Adipose tissue (tissue), 3 donors: ENCODE data around the gene CSMD2. TPM values are rescaled to one million over a fixed set of nuclear protein-coding genes. Genes with fewer than 3 reads are reported as not detected.
"Not testable (repeated sequence)": the region's sequence is repeated elsewhere in the genome, so short reads cannot be mapped to it uniquely, and the experiment has no call there.

Experiments
- H3K27ac ChIP-seq: one replicate; pipeline ENCODE4 v1.5.1; 2013; ENCODE audit warnings: low read depth, low read length
- WGBS, 3 donors: extraction: QIAGEN DNeasy Blood & Tissue Kit; methylation state at CpG; one replicate each; pipeline ENCODE4 v1.1.7; 2013; 5-methylcytosine and 5-hydroxymethylcytosine counted together
- polyA plus RNA-seq, 3 donors: library from polyadenylated mRNA; stranded (reverse); fragments of 200-250 nt; gene quantifications; one replicate each; pipeline ENCODE4 v1.2.3, GENCODE V29; 2013
- donor health status: healthy with polysubstance abuse.
- donor health status: Bipolar disorder and iron deficiency.
- donor health status: healthy.

CSMD2 gene
- polyA plus RNA-seq, 3 donors = under 0.01 to 0.21 (median 0.07) TPM

DNA sequence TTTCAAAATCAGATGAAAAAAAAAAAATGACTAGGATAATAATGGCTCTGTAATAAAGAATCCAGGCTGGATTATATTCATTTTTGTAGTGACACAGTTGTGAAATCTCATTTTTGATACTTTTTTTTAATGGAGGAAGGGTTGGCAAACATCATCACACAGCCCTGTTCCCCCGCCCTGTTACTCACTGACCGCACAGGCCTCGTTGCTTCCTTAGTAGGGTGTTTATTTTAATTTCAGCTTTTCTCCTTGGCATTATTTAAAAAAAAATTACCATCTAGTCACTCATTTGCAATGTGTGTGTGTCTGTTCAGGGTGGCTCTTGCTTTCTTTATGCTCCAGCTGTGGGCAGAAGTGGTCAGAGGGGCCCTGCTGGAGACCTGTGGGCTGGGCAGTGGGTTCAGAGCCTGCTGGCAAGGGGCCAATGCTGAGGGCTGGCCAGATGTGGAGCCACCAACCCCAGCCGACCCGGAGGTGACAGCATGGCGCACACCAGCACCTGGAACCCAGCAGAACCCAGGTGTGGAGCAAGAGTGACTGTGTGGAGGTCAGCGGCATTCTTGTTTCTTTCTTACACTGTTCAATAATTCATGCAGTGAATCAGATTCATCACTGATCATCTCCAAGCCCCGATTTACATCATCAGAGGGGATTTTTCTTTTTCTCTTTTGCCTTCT lies 648.0 kb downstream of the CSMD2 start:
- WGBS, 3 donors = 77 to 89% (median 86%) methylated on average over 8 of the region's 8 CpGs
- H3K27ac ChIP-seq = no peak overlapping the region

DNA sequence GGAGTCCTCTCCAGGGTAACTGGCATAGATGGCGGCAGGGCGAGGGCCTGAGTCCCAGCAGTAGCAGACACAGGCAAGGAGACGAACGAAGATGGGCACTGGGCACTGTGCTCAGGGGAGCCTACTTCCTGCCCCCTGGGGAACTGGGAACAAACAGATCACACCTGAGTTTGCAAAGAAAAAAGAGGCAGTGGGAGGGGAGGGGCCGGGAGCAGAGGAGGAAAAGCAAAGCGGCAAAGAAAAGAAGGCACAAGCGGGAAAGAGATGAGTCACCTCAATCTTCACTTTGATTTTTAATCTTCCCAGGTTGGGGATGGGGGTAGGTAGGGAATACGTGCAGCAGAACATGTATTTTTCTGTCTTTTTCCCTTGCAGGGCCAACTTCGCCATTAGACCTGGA lies 648.6 kb downstream of the CSMD2 start:
- WGBS, 3 donors = 85 to 91% (median 89%) methylated on average over 9 of the region's 9 CpGs

DNA sequence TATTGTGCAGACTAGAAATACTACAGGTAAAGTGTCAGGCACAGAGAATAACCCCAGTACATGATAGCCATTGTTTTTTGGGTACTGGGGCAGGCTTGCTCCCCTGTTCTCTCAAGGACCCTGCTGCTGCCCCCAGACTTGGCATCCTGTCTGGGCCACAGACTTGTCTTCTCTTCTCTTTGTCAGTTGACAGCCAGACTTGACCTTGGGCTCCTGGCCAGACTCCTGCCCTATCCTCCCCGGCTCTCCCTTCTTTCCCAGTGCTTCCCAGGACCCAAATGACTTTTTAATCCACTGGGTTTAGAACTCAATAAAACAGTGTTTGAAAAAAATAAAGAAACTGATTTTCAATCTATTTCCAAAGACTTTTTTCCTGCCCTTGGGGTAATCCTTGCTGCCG lies 649.4 kb downstream of the CSMD2 start:
- WGBS, 3 donors = 65 to 77% (median 71%) methylated on average over 2 of the region's 2 CpGs
- H3K27ac ChIP-seq = no peak overlapping the region

More for the DNA sequence above, 648.6 kb downstream of the CSMD2 start:
- no peak overlapping the region for H3K27ac ChIP-seq

DNA sequence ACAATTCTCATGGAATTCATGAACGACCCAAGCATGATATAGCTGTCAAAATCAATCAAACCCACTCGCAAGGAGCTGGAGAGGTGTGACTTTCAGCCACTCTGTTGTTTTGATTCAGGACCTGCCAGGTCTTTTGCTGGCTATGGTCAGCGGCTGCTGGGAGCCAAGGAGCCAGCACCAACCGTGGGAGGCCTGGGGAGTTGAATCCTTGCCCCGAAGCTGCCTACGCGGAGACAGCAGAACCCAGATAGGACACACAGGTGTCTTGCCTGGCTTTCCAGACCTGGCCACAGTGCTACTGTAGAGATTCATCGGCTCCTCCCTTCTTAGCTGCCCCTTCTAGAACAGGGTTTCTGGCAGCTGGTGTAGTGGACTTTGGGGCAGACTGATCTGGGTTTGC lies 649.9 kb downstream of the CSMD2 start:
- no peak overlapping the region for H3K27ac ChIP-seq
- WGBS, 3 donors = 73 to 85% (median 81%) methylated on average over 8 of the region's 8 CpGs

DNA sequence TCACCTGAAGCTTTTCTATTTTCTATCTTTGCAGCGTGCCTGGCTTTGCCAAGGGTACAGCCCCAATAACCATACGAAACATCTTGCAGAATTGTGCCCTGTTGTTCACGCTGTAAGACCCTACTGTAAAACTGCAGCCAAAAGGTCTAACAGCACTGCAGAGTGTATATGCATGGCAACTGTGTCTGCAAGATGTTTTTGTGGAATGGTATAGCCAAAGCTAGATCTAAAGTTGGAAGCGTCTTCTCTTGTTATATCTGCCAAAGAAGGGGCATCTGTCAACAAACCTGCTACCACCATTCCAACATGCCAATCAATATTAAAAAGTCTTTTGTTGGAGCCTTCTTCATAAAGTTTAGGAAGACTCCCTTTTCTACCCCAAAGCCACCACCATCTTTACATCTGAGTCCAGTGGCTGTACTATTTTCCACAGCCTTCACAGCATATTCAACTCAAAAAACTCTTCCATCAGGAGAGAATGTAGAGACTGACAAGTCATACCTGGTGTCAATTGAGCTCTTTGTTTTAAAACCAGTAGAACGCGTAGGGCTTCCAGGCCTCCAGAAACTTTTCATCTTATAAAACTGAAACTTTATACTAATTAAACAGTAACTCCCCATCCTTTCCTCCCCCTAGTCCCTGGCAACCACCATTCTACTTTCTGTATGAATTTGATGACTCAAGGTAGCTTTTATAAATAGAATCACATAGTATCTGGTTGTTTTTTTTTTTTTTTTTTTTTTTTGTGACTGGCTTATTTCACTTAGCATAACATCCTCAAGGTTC lies 652.6 kb downstream of the CSMD2 start:
- WGBS, 3 donors = 75 to 91% (median 86%) methylated on average over 6 of the region's 6 CpGs
- H3K27ac ChIP-seq = no peak overlapping the region

DNA sequence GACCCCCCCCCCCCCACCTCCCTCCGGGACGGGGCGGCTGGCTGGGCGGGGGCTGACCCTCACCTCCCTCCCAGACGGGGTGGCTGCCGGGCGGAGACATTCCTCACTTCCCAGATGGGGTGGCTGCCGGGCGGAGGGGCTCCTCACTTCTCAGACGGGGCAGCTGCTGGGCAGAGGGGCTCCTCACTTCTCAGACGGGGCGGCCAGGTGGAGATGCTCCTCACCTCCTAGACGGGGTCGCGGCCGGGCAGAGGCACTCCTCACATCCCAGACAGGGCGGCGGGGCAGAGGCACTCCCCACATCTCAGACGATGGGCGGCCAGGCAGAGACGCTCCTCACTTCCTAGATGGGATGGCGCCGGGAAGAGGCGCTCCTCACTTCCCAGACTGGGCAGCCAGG lies 655.8 kb downstream of the CSMD2 start:
- not testable (repeated sequence) for H3K27ac ChIP-seq
- 91 to 92% (median 91%) methylated on average over 12 to 24 of the region's 24 CpGs for WGBS, 3 donors

DNA sequence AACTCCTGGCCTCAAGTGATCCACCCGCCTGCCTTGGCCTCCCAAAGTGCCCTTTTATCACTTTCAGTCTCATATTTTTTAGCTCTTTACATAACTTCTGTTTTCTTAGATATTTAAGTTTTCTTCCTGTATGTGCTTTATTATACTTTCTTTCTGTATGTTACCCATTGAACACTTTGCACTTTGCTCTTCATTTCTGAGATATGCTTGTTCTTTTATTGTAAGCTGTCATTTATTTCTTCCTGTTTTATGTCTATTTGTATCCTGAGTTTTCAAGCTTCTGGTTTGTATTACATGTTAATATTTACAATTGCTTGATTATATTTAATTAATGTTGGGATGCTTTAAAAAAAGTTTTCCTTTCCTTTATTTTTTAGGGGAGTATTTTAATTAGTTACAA lies 656.9 kb downstream of the CSMD2 start:
- WGBS, 3 donors = 86 to 96% (median 89%) methylated on average over 1 of the region's 1 CpG
- H3K27ac ChIP-seq = no peak overlapping the region

DNA sequence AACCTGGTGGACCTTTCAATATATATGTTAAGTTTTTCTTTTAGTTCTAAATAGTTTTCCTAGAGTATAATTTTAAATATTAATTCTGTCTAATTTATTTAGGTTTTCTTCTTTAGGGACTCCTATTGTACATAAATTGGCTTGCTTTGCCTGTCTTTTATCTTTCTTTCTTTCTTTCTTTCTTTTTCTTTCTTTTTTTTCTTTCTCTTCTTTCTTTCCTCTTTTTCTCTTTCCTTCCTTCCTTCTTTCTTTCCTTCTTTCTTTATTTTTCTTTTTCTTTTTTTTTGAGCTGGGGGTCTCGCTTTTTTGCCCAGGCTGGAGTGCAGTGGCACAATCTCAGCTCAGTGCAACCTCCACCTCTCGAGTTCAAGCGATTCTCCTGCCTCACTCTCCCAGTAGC lies 657.4 kb downstream of the CSMD2 start:
- 95 to 96% (median 96%) methylated on average over 3 of the region's 3 CpGs for WGBS, 3 donors
- H3K27ac ChIP-seq = no peak overlapping the region

DNA sequence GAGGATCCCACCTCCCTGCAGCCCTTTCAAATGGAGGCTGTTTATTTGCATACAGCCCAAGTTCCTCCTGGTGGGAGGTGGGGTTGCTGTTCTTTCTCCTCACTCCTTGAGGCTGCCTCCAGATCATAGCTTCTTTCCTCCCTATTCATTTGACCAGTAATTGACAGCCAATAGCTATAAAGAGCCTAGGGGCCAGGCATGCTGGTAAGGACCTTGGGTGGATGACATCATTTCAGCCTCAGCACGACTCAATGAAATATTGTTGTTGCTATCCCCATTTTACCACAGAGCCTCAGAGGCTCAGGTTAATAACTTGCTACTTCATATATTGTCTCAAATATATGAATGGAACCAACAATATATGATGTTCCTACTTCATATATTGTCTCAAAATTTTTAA lies 661.5 kb downstream of the CSMD2 start:
- no peak overlapping the region for H3K27ac ChIP-seq
- WGBS, 3 donors = 77 to 91% (median 88%) methylated on average over 1 of the region's 1 CpG

DNA sequence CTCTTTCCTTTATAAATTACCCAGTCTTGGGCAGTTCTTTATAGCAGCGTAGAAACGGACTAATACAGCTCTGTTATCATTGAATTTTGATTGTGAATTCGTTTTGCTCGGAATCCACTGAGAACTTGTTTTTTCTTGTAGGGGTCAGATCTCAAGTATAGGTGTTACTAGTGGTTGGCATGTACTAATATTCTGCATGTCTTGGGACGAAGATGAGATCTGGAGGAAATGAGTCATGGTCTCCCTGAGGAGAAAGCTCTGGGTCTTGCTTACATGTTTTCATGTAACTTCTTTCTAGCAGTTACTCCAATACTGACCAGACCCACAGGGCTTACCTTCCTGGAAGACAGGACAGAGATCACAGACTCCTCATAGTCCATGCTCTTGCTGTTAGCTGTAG lies 662.3 kb downstream of the CSMD2 start:
- 65 to 84% (median 65%) methylated on average over 5 of the region's 5 CpGs for WGBS, 3 donors
- no peak overlapping the region for H3K27ac ChIP-seq

DNA sequence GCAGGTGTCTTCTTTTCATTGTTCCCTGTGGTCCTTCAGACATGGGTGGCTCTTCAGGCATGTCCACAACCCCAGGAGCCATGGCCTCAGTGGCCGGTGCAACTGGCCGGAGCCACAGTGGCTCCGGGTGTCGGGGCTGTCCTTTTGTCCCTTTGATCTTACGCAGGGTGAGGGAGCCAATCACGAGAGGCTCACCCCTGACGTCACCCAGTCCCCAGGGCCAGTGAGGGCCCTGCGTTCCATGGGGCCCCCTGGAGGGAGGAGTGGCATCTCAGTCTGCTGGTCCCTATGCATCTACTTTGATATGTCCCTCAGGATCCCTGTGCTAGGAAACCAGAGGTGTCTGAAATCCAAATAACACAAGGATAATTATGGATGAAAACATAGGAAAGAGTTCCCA lies 663.3 kb downstream of the CSMD2 start:
- H3K27ac ChIP-seq = no peak overlapping the region
- 89 to 91% (median 90%) methylated on average over 8 of the region's 8 CpGs for WGBS, 3 donors

DNA sequence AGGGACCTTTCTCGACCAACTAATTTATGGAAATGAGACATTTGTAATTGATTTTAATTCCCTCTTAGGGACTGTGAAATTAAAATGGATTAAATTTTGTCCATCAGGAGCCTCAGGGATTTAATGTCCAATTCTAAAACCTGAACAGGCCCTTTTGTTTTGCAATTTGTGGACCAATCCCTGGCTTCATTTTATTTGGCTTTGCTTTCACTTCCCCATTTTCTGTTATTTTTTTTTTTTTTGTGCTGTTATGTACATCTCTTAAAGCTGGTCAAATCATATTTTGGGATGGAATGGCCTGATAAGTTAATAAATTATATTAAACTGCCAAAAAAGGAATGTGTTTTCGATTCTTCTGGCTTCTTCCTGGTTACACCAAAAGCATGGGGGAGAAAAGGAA lies 663.7 kb downstream of the CSMD2 start:
- 85 to 90% (median 86%) methylated on average over 2 of the region's 2 CpGs for WGBS, 3 donors
- no peak overlapping the region for H3K27ac ChIP-seq

DNA sequence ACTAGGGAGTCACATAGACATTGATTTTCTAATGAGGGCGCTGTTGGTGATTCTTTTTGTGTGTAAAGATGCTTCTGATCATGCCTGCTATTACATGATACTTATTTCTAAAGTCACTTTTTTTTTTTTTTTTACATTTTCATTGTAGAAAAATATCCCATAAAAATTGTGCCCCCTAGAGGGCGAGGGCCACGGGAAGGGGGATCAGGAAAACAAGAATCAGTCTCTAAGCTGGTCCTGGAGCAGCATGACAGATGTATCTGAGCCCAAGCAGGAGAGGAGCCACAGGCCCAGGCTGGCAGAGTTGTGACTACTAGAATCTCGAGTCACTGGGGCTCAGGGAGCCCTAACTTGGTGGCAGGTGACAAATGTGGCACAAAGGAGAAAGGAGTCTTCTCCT lies 664.5 kb downstream of the CSMD2 start:
- 66 to 73% (median 71%) methylated on average over 4 of the region's 4 CpGs for WGBS, 3 donors
- H3K27ac ChIP-seq = no peak overlapping the region

DNA sequence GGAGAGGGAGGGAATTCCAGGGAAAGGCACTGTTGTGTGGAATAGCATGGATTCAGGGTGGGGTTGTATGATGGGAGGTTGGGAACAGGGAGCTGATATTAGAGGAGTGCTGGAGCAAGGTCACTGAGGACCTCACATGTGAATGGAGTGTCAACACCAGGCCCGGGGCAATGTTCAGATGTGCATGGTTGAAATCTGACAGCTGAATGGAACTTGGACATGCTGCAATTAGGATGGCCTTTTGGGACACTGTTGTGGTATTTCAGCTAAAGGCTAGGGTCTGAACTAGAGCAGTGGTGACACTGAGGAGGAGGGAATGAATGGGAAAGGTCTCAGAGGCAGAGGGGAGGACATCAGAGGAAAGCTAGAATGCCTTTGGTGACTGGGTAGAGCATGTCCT lies 667.6 kb downstream of the CSMD2 start:
- H3K27ac ChIP-seq = no peak overlapping the region
- 96 to 98% (median 96%) methylated on average over 1 of the region's 1 CpG for WGBS, 3 donors

DNA sequence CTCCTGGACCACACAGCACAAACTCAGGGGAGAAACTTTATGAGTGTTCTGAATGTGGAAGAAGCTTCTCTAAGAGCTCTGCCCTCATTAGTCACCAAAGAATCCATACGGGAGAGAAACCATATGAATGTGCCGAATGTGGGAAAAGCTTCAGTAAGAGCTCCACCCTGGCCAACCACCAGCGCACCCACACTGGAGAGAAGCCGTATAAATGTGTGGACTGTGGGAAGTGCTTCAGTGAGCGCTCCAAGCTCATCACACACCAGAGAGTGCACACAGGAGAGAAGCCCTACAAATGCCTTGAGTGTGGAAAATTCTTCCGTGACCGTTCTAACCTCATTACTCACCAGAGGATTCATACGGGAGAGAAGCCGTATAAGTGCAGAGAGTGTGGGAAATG lies 670.1 kb downstream of the CSMD2 start:
- H3K27ac ChIP-seq = no peak overlapping the region
- WGBS, 3 donors = 96 to 98% (median 98%) methylated on average over 9 of the region's 9 CpGs

DNA sequence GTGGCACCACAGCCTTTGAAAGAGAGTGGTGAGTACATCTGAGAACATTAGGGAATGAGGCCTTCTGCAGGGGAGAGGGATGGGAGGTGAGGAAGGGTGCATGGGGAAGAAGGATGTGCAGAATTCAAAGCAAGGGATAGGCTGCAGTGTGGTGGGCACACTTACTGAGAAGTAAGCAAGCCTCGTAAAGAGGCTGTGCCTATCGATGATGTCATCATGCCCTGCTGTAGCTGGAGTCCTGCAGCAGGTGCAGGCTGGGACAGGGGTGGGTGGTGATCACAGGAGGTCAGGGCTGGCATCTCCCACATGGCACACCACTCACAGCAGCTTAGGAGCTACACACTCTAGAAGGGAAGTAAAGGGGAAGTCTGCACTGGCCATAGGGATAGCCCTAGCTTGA lies 676.4 kb downstream of the CSMD2 start:
- 94 to 100% (median 97%) methylated on average over 2 of the region's 2 CpGs for WGBS, 3 donors
- no peak overlapping the region for H3K27ac ChIP-seq

DNA sequence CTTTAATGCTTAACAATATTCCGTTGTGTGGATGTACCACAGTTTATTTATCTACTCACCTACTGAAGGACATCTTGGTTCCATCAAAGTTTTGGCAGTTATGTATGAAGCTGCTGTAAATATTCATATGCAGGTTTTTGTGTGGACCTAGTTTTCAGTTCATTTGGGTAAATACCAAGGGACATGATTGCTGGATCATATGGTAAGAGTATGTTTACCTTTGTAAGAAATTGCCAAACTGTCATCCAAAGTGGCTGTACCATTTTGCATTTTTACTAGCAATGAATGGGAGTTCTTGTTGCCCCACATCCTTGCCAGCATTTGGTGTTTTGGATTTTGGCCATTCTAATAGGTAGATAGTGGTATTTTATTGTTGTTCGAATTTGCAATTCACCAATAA lies 682.6 kb downstream of the CSMD2 start:
- whole genome bisulfite sequencing, 3 donors = 96 to 100% (median 96%) methylated on average over 2 of the region's 2 CpGs
- H3K27ac ChIP-seq = no peak overlapping the region

DNA sequence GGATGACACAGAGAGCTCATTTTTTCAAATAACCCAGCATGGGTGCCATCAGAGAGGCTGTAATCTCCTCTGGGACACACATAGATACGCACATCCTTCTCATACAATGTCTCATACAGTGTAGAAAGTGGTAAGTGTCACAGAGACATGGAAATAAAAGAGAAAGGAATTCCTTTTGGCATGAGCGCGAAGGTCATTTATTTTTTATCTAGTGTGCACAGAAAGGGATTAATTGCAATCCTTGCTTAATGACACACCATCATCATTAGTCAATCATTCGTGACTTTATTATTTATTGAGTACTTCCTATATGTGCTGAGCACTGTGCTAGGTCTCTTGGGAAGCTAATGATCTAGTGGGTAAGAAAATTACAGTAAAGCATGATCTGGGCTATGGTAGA lies 687.6 kb downstream of the CSMD2 start:
- WGBS, 3 donors = 72 to 81% (median 73%) methylated on average over 4 of the region's 4 CpGs
- no peak overlapping the region for H3K27ac ChIP-seq

DNA sequence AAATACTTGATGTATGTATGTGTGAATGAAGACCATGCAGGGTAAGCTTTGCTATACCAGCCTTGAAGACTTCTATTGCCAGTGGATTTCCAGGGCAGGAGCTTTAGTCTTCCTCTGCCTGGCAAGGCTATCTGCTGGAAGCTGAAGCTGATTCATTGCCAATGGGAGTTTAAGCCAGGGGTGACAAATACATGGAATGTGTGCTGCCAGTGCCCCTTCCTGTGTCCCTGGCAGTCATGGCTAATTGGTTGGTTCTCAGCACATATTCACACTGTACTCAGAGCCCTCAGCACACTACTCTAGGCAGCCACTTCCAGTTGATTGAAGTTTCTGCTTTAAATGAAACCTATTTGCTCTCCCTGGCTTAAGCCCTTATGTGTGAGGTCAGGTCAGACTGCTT lies 691.1 kb downstream of the CSMD2 start:
- H3K27ac ChIP-seq = no peak overlapping the region
